Measurements from ENCODE around the gene HDAC7. TPM values are rescaled to one million over a fixed set of nuclear protein-coding genes. Genes with fewer than 3 reads are reported as not detected.

The HDAC7 gene
- total RNA-seq, 6 experiments from 2014 or later, result 104 to 120 (median 108) TPM

GRCh38 chr12:47763481-47764346, 56.0 kb downstream of the HDAC7 start:
- no peak overlapping the region for H3K27ac Mint-ChIP-seq
- H3K9me3 Mint-ChIP-seq, result no peaks in the 10 kb centered on the region
- H3K36me3 Mint-ChIP-seq (ENCODE audit: low read depth), result no peaks in the 10 kb centered on the region
- peaks cover 5% of the 10 kb centered on the region for H3K4me1 Mint-ChIP-seq (ENCODE audit: low read depth)
- H3K4me3 Mint-ChIP-seq, result no peak overlapping the region
- DNase-seq, result no peak
- peaks cover 3% of the 10 kb centered on the region; the same call in 1 of the 2 replicates for H3K27me3 Mint-ChIP-seq (ENCODE audit: insufficient read depth)
- TF ChIP-seq CTCF (IDR thresholded peaks at IDR 0.05), result no peak

GRCh38 chr12:47762850-47763465, 56.7 kb downstream of the HDAC7 start:
- Mint-ChIP-seq H3K4me1 (ENCODE audit: low read depth) (peaks cover 5% of the 10 kb centered on the region), H3K27me3 (ENCODE audit: insufficient read depth) (peaks cover 3% of the 10 kb centered on the region; the same call in 1 of the 2 replicates), H3K36me3 (ENCODE audit: low read depth) (no peaks in the 10 kb centered on the region), H3K9me3 (no peaks in the 10 kb centered on the region), H3K27ac (no peak overlapping the region), H3K4me3 (no peak overlapping the region)
- no peak for DNase-seq
- TF ChIP-seq CTCF (IDR thresholded peaks at IDR 0.05), result no peak

- peaks cover 24% of the 10 kb centered on the region for H3K4me1 Mint-ChIP-seq (ENCODE audit: low read depth)
- H3K36me3 Mint-ChIP-seq (ENCODE audit: low read depth), result no peaks in the 10 kb centered on the region
- peak within 1 kb of the TSS; percentile 80 for H3K4me3 Mint-ChIP-seq
- TF ChIP-seq CTCF (IDR thresholded peaks at IDR 0.05), result peak; percentile 76
- H3K9me3 Mint-ChIP-seq, result no peaks in the 10 kb centered on the region
- DNase-seq, result peak; percentile 75
- H3K27me3 Mint-ChIP-seq (ENCODE audit: insufficient read depth), result peaks cover 3% of the 10 kb centered on the region
- H3K27ac Mint-ChIP-seq, result peak within 1 kb of the TSS; percentile 76
Measured at GRCh38 chr12:47758834-47759690, 60.6 kb downstream of the HDAC7 start, which contains the start of gene RAPGEF3. Gene RAPGEF3 (minus strand): TSS chr12:47758880. CDS start chr12:47758556, 324 bp downstream.

- TF ChIP-seq CTCF (IDR thresholded peaks at IDR 0.05), result no peak
- no peaks in the 10 kb centered on the region for H3K36me3 Mint-ChIP-seq (ENCODE audit: low read depth)
- H3K9me3 Mint-ChIP-seq, result no peaks in the 10 kb centered on the region
- H3K27ac Mint-ChIP-seq, result peak overlapping the region; percentile 33; the same call in 1 of the 2 replicates
- peaks cover 2% of the 10 kb centered on the region for H3K27me3 Mint-ChIP-seq (ENCODE audit: insufficient read depth)
- no peak for DNase-seq
- peaks cover 26% of the 10 kb centered on the region for H3K4me1 Mint-ChIP-seq (ENCODE audit: low read depth)
- H3K4me3 Mint-ChIP-seq, result peak overlapping the region; percentile 80
Measured at GRCh38 chr12:47758584-47758833, 61.2 kb downstream of the HDAC7 start.

- peak overlapping the region; percentile 33; the same call in 1 of the 2 replicates for H3K27ac Mint-ChIP-seq
- DNase-seq, result no peak
- no peaks in the 10 kb centered on the region; the same call in 1 of the 2 replicates for H3K27me3 Mint-ChIP-seq (ENCODE audit: insufficient read depth)
- peaks cover 29% of the 10 kb centered on the region for H3K4me1 Mint-ChIP-seq (ENCODE audit: low read depth)
- H3K36me3 Mint-ChIP-seq (ENCODE audit: low read depth), result no peaks in the 10 kb centered on the region
- TF ChIP-seq CTCF (IDR thresholded peaks at IDR 0.05), result no peak
- no peaks in the 10 kb centered on the region for H3K9me3 Mint-ChIP-seq
- peak overlapping the region; percentile 80 for H3K4me3 Mint-ChIP-seq
Measured at GRCh38 chr12:47757840-47758583, 61.7 kb downstream of the HDAC7 start.

All from HFFc6 (cell line).